Tibial nerve (tissue), 4 donors: ENCODE data around the gene FOXQ1. TPM values are rescaled to one million over a fixed set of nuclear protein-coding genes. Genes with fewer than 3 reads are reported as not detected.

Source experiments
- DNase-seq, 2 donors: peaks; one replicate each; pipeline ENCODE4 v3.0.0-alpha.2; 2019; ENCODE audit warnings: low spot score in 2 of 2
- H3K27ac ChIP-seq, 4 donors: fragments of 200-600 bp; sonication (generic) in 3 of 4; one replicate each; pipeline ENCODE4 v1.5.1; 2017 to 2019; ENCODE audit warnings: mild to moderate bottlenecking in 1 of 4
- H3K27me3 ChIP-seq, 2 donors: fragments of 200-600 bp; sonication (generic) in 1 of 2; one replicate each; pipeline versions ENCODE4 v1.5.1 to v1.6.0; 2017 to 2019
- H3K36me3 ChIP-seq, 3 donors: fragments of 200-600 bp; sonication (generic); one replicate each; pipeline ENCODE4 v1.5.1; 2018 to 2019
- H3K4me1 ChIP-seq, 4 donors: fragments of 200-600 bp; sonication (generic) in 3 of 4; one replicate each; pipeline ENCODE4 v1.5.1; 2017 to 2019
- H3K4me3 ChIP-seq, 4 donors: fragments of 200-600 bp; sonication (generic) in 3 of 4; one replicate each; pipeline ENCODE4 v1.5.1; 2017 to 2019; ENCODE audit warnings: mild to moderate bottlenecking in 1 of 4, moderate library complexity in 1 of 4
- H3K9me3 ChIP-seq, 4 donors: fragments of 200-600 bp; sonication (generic) in 3 of 4; one replicate each; pipeline ENCODE4 v1.5.1; 2017 to 2019
- EP300 ChIP-seq, 2 donors: sonication (generic); formaldehyde crosslinking; IDR thresholded peaks; one replicate each; pipeline ENCODE4 v1.6.1; 2017; ENCODE audit warnings: antibody characterized with exemption in 2 of 2, mild to moderate bottlenecking in 1 of 2
- POLR2A ChIP-seq, 2 donors: fragments of 450-650 bp; IDR thresholded peaks; one replicate each; pipeline ENCODE4 v1.6.1; 2017; ENCODE audit warnings: antibody characterized with exemption in 2 of 2, mild to moderate bottlenecking in 2 of 2, moderate library complexity in 2 of 2
- WGBS, 2 donors: methylation state at CpG; one replicate each; pipeline ENCODE4 v1.1.5; 2018; 5-methylcytosine and 5-hydroxymethylcytosine counted together
- total RNA-seq, 4 donors: library from RNA; depleted of rRNA; stranded (reverse); fragments of >200 nt; gene quantifications; one replicate each; pipeline ENCODE4 v1.1.0, GENCODE V29; 2016
- TF ChIP-seq, protein P1 (sequence below), 5 experiments: fragments of 200-600 bp in 3 of 5; fragments of 450-650 bp in 2 of 5; sonication (generic) in 3 of 5; IDR thresholded peaks; one replicate each; pipeline ENCODE4 v1.5.1; 2016 to 2019; ENCODE audit warnings: antibody characterized with exemption in 5 of 5, mild to moderate bottlenecking in 3 of 5, moderate library complexity in 2 of 5

FOXQ1 gene
- total RNA-seq, 4 donors from 2014 or later: 0.21 to 0.59 TPM; not detected in 2

GRCh38 chr6:1362643-1363042 lies 50.7 kb downstream of the FOXQ1 start:
- DNase-seq: no peak
- Histone ChIP-seq H3K9me3 (no peaks in the 10 kb centered on the region), H3K4me1 (no peaks in the 10 kb centered on the region), H3K27me3 (peaks cover 0 to 4% of the 10 kb centered on the region in 2 donors), H3K4me3 (no peak overlapping the region), H3K27ac (no peak overlapping the region), H3K36me3 (no peaks in the 10 kb centered on the region)
- TF ChIP-seq POLR2A (IDR thresholded peaks at IDR 0.05) (no peak), EP300 (IDR thresholded peaks at IDR 0.05) (no peak)
- TF ChIP-seq, protein P1, sequence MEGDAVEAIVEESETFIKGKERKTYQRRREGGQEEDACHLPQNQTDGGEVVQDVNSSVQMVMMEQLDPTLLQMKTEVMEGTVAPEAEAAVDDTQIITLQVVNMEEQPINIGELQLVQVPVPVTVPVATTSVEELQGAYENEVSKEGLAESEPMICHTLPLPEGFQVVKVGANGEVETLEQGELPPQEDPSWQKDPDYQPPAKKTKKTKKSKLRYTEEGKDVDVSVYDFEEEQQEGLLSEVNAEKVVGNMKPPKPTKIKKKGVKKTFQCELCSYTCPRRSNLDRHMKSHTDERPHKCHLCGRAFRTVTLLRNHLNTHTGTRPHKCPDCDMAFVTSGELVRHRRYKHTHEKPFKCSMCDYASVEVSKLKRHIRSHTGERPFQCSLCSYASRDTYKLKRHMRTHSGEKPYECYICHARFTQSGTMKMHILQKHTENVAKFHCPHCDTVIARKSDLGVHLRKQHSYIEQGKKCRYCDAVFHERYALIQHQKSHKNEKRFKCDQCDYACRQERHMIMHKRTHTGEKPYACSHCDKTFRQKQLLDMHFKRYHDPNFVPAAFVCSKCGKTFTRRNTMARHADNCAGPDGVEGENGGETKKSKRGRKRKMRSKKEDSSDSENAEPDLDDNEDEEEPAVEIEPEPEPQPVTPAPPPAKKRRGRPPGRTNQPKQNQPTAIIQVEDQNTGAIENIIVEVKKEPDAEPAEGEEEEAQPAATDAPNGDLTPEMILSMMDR (IDR thresholded peaks at IDR 0.05): no peak
- 90% methylated on average over 9 of the region's 9 CpGs for WGBS, 2 donors

GRCh38 chr6:1363298-1363697 lies 51.4 kb downstream of the FOXQ1 start:
- Histone ChIP-seq H3K9me3 (no peaks in the 10 kb centered on the region), H3K36me3 (no peaks in the 10 kb centered on the region), H3K27ac (no peak overlapping the region), H3K27me3 (peaks cover 0 to 4% of the 10 kb centered on the region in 2 donors), H3K4me3 (no peak overlapping the region), H3K4me1 (no peaks in the 10 kb centered on the region)
- TF ChIP-seq, protein P1 (IDR thresholded peaks at IDR 0.05): no peak
- no peak for TF ChIP-seq EP300 (IDR thresholded peaks at IDR 0.05)
- no peak for TF ChIP-seq POLR2A (IDR thresholded peaks at IDR 0.05)
- 72 to 76% methylated on average over 4 of the region's 4 CpGs for WGBS, 2 donors
- DNase-seq: no peak

- H3K27ac ChIP-seq: no peak overlapping the region
- no peaks in the 10 kb centered on the region for H3K9me3 ChIP-seq
- H3K36me3 ChIP-seq: no peaks in the 10 kb centered on the region
- TF ChIP-seq EP300 (IDR thresholded peaks at IDR 0.05) (peak in 1 of 2 donors; percentile 47), POLR2A (IDR thresholded peaks at IDR 0.05) (no peak)
- TF ChIP-seq, protein P1 (IDR thresholded peaks at IDR 0.05): no peak
- H3K4me3 ChIP-seq: no peak overlapping the region
- WGBS, 2 donors: 44 to 55% methylated on average over 16 of the region's 16 CpGs
- peak in 1 of 2 donors; percentile 36 for DNase-seq
- H3K4me1 ChIP-seq: no peaks in the 10 kb centered on the region
- peaks cover 0 to 4% of the 10 kb centered on the region in 2 donors for H3K27me3 ChIP-seq
Measured at GRCh38 chr6:1363729-1364572, 52.1 kb downstream of the FOXQ1 start.

Other genes starting within 250 kb of the FOXQ1 start
- 1 to 10 TPM in 2 of 4 donors, under 1 TPM in 2; 0.21 to 2.4 (median 0.71) TPM for gene FOXF2, start 77.5 kb downstream of the FOXQ1 start, total RNA-seq